SKM-1 (cell line): ENCODE measurements around the gene CHCHD6.
A peak's percentile ranks its signal among the peaks of the same experiment; 100 is the strongest.

Source experiments
- DNase-seq: peaks from one replicate; lab custom pipeline; 2025; ENCODE audit not compliant: unreplicated experiment; lab: John Stamatoyannopoulos, UW

CHCHD6 gene

GRCh38 chr3:126970921-126971320 lies 266.9 kb downstream of the CHCHD6 start:
- DNase-seq = no peak

DNA sequence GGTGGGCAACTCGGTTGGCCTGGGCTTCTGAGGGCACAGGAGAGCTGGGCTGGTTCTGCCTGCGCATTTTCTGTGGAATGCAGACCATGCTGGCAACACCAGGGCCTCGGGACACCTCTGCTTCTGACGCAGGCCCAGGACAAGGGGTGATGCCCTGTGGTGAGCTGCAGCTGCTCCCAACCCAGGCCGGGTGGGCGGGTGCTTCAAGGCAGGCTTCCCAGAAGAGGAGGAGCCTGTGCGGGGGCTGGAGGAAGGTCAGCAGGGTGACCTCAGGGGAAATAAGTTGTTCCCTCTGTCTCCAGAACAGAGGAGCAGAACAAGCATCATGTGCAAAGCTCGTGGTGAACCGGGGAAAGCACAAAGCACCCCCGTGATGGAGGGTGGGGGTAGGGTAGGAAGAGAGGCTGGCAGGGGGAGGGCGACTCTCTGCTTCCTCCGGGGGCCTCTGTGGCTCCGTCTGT lies 267.9 kb downstream of the CHCHD6 start:
- no peak for DNase-seq

DNA sequence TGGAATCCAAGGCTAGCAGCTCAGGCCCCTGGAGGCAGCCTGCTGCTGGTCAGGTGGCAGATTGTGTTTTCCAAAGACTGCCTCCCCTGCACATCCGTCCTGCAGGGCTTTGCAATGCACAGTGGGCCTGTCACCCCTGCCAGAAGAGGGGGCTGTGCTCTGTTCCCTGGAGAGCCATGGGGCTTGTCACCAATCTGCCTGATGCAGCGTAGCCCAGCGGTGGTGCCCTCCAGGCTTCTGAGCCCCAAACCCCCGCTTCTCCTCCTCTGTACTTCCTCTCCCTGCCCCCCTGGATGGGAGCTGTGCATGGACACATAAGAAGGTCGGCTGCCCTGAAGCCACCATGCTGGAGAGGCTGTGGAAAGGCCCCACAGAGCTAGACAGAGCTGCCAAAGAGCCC lies 268.8 kb downstream of the CHCHD6 start:
- no peak for DNase-seq

- no peak for DNase-seq
Measured at GRCh38 chr3:126973814-126974213, 269.8 kb downstream of the CHCHD6 start.

DNA sequence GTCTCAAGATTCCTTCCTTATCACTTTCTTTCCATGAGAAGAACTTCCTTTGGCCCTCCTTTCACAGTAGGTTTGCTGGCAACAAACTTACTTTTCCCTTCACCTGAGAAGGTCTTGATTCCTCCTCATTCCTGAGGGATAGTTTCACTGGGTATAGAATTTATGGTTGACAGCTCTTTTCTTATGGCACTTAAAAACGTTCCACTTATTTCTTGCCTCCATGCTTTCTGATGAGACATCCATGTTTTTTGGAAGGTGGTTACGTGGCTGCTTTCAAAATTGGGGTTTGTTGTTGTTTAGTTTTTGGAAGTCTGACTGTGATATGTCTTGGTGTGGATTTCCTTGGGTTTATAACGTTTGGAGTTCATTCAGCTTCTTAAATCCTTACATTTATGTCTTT lies 270.7 kb downstream of the CHCHD6 start:
- no peak for DNase-seq

DNA sequence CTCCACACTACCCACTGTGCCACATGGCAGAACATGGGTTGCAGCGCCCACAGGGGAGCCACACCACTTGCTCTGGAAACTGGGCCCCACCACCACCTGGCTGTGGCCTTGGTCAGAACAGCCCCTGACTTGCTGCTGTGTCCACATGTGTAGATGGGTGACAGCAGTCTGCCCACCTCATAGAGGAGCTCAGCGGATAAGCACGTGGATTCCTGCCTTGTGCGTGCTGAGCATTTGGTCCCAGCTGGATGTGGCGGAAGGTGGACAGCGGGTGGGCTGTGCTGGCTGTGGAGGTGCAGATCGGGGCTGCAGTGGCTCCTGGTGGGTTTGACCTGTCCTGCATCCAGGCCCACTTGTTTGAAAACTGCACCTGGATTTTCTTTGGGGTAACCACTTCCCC lies 272.9 kb downstream of the CHCHD6 start:
- no peak for DNase-seq

DNA sequence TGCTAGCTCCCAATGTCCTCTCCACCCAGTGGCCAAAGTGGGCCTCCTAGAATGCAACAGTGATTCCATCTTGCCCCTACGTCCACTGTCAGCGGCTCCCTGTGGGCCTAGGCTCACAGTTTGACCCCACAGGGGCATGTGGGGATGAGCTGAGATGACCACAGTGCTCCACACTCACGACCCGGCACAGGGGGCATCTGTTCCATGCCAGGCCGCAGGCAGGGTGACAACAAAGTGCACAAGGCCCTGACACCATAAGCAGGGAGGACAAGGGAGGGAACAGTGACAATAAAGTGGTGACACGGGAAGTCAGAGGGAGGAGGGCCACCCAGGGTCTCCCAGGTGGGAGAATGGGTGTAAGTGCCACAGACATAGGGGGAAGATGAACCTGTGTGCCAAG lies 273.8 kb downstream of the CHCHD6 start:
- no peak for DNase-seq

DNA sequence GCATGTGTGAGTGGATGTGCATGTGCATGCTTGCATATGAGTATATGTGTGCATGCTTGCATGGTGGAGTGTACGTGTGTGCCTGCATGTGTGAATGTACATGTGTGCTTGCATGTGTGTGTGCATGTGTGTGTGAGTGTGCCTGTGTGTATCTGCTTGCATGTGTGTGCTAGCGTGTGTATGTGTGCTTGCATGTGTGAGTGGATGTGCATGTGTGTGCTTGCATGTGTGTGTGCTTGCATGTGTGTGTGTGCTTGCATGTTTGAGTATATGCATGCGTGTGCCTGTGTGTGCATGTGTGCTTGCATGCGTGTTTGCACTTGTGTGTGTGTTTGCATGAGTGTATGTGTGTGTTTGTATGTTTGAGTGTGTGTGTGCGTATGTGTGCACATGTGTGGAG lies 274.3 kb downstream of the CHCHD6 start:
- no peak for DNase-seq

DNA sequence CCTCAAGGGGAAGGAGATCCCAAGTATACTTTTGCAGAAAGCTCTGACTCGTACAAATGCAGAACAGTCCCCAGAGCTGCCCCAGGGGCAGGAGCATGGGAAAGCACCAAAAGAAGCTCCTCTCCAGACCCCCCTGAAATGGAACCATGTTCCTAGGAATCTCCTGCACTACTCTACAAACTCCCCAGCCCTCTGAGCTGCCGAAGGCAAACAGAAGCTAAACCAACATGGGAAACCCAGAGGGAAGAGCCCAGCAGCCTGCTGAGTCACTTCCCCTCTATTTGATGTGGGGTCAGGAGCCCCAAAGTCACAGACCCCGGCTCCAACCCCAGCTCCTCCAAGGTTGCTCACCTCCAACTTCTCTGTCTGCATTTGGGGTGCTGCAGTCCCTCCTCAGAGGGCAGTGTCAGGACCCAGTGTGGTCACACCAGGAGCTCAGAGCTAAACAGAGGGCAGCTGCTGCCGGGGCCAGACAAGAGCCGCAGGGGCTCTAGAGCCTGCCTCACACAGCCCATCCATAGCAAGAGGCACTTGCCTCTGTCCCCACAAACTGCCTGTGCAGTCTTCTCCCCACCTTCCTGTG lies 275.1 kb downstream of the CHCHD6 start:
- DNase-seq = no peak

- DNase-seq = no peak
Measured at GRCh38 chr3:126980266-126980811, 276.3 kb downstream of the CHCHD6 start.

DNA sequence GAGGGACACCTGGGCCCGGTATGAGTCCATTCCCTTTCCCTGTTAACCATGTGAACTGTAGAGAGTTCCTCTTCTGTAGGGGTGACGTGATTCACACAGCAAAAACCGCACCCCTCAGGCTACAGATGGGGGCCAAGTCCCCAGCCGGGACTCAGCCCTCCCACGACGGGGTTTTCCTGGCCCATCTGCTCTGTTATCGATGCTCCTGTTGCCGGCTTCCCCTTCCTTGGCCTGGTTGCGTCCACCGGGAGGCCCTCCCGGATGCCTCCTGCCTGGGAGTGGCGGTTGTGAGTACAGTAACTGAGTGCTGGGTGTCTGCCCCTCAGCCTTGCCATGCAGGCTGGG lies 278.1 kb downstream of the CHCHD6 start:
- DNase-seq = no peak

DNA sequence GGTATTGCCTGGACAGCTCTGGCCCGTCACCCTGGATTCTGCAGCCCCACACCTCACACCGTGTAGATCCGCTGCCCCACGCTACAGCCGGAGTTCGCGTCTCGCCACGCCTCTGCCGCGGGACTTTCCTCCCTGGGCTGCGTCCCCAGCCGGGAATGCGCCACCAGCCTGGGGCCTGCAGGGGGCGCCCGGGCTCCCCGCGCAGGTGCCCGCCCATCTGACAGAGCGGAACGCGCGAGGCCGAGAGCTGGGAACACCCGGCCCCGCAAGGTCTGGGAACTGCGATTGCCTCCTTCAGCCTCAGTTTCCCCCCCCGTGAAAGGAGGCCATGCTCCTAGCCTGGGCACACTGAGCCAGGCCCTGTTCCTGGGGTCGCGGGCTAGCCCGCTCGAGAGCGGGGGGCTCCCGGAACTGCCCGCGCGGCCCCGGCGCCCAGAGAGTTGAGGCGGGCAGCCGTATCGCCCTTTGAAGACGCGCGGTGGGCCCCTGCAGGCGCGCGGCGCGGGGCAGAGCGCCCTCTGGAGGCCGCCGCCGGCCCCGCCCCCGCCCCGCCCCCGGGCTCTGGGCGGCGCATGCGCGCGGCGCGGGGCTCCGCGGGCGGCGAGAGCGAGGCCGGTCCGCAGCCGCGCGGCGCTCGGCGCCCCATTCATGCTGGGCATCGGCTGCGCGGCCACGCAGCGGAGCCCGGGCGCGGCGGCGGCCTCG lies 278.6 kb downstream of the CHCHD6 start, which contains the start of gene PLXNA1:
Gene PLXNA1 (plus strand): TSS at position 645 of the 705 bp plus-strand sequence. CDS start 5,479 bp downstream, outside the sequence.
- DNase-seq = peak; percentile 50

DNA sequence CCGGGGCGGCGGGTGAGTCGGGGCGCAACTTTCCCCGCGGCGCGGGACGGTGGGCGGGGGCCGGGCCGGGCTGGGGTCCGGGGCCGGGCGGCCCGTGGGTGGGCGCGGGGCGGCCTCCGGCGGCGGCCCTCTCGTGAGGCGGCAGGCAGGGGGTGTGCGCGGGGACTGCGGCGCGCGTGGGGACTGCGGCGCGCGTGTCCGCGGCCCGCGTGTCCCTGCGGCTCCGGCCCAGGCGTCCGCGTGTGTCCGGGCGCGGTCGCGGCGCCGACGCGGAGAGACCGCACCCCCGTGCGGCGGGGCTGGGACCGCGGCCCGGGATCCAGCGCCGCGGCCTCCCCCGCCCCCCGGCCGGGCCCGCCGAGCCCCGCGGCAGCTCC lies 279.2 kb downstream of the CHCHD6 start:
- no peak for DNase-seq

GRCh38 chr3:126983653-126984390 lies 279.8 kb downstream of the CHCHD6 start:
- DNase-seq = no peak

GRCh38 chr3:126984391-126985131 lies 280.5 kb downstream of the CHCHD6 start:
- DNase-seq = no peak

DNA sequence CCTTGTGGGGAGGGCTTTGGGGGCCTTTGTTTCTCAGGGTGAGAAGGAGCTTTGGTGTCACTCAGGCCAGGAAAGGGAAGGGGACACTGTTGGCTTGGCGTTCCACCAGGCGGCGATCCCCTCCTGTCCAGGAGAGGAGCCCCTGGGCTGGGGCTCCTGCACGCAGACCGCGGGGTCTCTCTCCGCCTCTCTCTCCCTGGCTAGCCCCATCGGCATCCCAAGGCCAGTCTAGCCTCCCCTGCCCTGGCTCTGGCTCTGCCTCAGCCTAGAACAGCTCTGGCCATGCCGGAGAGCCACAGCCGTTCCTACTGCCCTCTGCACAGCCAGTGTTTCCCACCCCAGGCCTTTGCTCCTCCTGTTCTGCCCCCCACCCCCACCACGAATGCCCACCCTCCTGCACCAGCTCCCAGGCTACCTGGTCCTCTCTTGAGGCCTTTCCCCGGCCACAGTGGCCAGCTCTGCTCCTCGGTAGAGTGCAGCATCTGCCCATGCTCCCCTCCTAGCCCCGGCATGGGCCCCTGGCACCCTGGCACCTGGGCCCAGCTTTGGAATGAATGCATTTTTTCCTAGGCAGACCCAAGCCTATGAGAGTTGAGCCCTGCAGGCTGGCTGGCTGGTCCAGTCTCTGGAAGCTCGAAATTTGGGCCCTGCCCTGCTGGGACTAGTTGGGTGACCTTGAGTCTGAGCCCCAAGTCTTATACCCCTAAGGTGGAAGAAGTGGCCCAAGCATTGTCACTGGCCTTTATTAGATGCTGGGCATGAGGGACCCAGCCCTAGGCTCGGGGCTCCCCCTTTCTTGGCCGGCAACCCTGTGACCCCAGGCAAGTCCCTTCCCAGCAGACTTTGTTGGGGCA lies 281.3 kb downstream of the CHCHD6 start:
- DNase-seq = no peak

DNA sequence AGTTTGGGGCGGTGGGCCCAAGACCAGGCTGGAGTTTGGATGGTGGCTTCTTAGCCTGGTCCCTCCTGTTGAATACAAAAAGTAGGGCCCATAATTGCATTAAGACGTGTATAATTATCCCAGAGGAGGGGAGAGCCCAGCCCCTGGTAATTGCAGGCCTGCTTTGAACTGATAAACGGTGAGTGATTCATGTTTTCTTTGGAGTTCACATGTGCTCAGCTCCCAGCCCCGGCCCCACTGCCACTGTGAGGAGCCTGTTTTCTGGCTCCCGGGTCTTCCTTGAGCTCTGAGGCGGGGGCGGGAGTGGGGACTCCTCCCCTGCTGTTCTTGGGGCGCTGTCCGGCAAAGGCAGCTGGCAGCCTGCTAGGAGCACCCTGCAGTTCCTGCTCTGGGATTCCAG lies 282.0 kb downstream of the CHCHD6 start:
- no peak for DNase-seq

DNA sequence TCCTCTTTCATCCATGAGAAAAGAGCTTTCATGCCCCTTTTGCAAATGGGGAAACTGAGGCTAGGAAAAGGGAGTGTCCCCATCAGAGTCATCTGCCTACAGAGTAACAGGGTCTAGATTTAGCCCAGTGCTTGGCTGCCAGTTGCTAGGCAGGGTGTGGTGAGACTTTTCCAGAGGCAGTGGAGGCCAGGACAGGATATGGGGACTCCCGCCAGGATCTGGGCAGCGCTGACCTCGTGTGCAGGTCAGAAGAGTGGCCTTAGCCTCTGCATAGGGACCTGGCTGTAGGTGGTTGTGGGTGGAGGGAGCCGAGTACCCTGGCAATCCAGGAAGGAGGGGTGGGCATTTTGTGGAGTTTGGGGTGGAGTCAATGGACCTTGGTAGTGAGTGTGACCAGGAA lies 283.1 kb downstream of the CHCHD6 start:
- DNase-seq = no peak

GRCh38 chr3:126987596-126987995 lies 283.6 kb downstream of the CHCHD6 start:
- DNase-seq = no peak

- DNase-seq = no peak
Measured at GRCh38 chr3:126988451-126989021, 284.5 kb downstream of the CHCHD6 start.
